K562 (cell line): Measurements from ENCODE around the gene MYH2.

Experiments
- CAMTA2 ChIP-seq: fragments of 250-450 bp; sonication (Bioruptor Pico); conservative IDR thresholded peaks from 2 replicates; pipeline ENCODE4 v1.5.1; 2022
- GATAD2B ChIP-seq: fragments of 450-650 bp; IDR thresholded peaks from 2 replicates; pipeline ENCODE4 v1.6.1; 2017; ENCODE audit warnings: mild to moderate bottlenecking, borderline replicate concordance
- GMEB1 ChIP-seq: fragments of 250-450 bp; sonication (Bioruptor Pico); IDR thresholded peaks from 2 replicates; pipeline ENCODE4 v1.4.0; 2020; ENCODE audit warnings: mild to moderate bottlenecking
- IRF9 ChIP-seq: fragments of 450-650 bp; IDR thresholded peaks from 2 replicates; pipeline ENCODE4 v1.6.1; 2016; ENCODE audit warnings: missing biosample characterization, missing genetic modification characterization
- KDM5B ChIP-seq: fragments of 200-600 bp; sonication (generic); IDR thresholded peaks from 2 replicates; pipeline ENCODE4 v1.6.1; 2012; ENCODE audit warnings: low read depth, mild to moderate bottlenecking, moderate library complexity, low read length, control low read depth, inconsistent platforms; ENCODE audit not compliant: insufficient replicate concordance
- PCBP1 ChIP-seq: fragments of 200-400 bp; formaldehyde crosslinking; IDR thresholded peaks from 2 replicates; pipeline ENCODE4 v1.6.1; 2018; ENCODE audit warnings: mild to moderate bottlenecking, low read depth, low read length; ENCODE audit not compliant: poor library complexity, severe bottlenecking
- SP1 ChIP-seq: sonication (generic); formaldehyde crosslinking; IDR thresholded peaks from 2 replicates; pipeline ENCODE4 v1.8.1; 2022; ENCODE audit warnings: mild to moderate bottlenecking, missing genetic modification reagents
- TCF3 ChIP-seq: sonication (generic); formaldehyde crosslinking; IDR thresholded peaks from 2 replicates; pipeline ENCODE4 v1.4.0; 2020; ENCODE audit warnings: mild to moderate bottlenecking, missing genetic modification reagents
- USF2 ChIP-seq: sonication (generic); formaldehyde crosslinking; IDR thresholded peaks from 2 replicates; pipeline ENCODE4 v1.5.0; 2020; ENCODE audit warnings: missing genetic modification reagents

- TF ChIP-seq SP1 (CRISPR knock-in tag) (no peak), CAMTA2 (CRISPR knock-in tag) (no peak), USF2 (CRISPR knock-in tag) (no peak), PCBP1 (no peak), GMEB1 (CRISPR knock-in tag) (no peak), IRF9 (tag) (no peak), TCF3 (CRISPR knock-in tag) (no peak), GATAD2B (no peak), KDM5B (no peak)
These were observed 27.5 kb downstream of the MYH2 start for GRCh38 chr17:10521949-10522348.
